Measurements from ENCODE around the gene ANXA3.
"Not testable (repeated sequence)": the region's sequence is repeated elsewhere in the genome, so short reads cannot be mapped to it uniquely, and the experiment has no call there.

Gene ANXA3

GRCh38 chr4:78551420-78552351 lies at the start of gene ANXA3:
ANXA3 (plus strand) TSS chr4:78551770; CDS start chr4:78554474, 2,704 bp downstream.
- DNase-seq: no peak

GRCh38 chr4:78506260-78506659 lies 45.3 kb upstream of the ANXA3 start:
- DNase-seq: not testable (repeated sequence)

- no peak for DNase-seq
Measured at GRCh38 chr4:78509043-78509442, 42.5 kb upstream of the ANXA3 start.

- DNase-seq: no peak
Measured at GRCh38 chr4:78510108-78510507, 41.5 kb upstream of the ANXA3 start.

- no peak for DNase-seq
Measured at GRCh38 chr4:78510681-78511080, 40.9 kb upstream of the ANXA3 start.

GRCh38 chr4:78512357-78512920 lies 39.1 kb upstream of the ANXA3 start:
- no peak for DNase-seq

GRCh38 chr4:78513411-78513975 lies 38.1 kb upstream of the ANXA3 start:
- DNase-seq: no peak

- no peak for DNase-seq
Measured at GRCh38 chr4:78517050-78517652, 34.4 kb upstream of the ANXA3 start.

GRCh38 chr4:78518561-78518960 lies 33.0 kb upstream of the ANXA3 start:
- DNase-seq: no peak

- no peak for DNase-seq
Measured at GRCh38 chr4:78519962-78520361, 31.6 kb upstream of the ANXA3 start.

- no peak for DNase-seq
Measured at GRCh38 chr4:78520808-78521226, 30.8 kb upstream of the ANXA3 start.

GRCh38 chr4:78524009-78524408 lies 27.6 kb upstream of the ANXA3 start:
- DNase-seq: no peak

GRCh38 chr4:78525559-78525958 lies 26.0 kb upstream of the ANXA3 start:
- no peak for DNase-seq

GRCh38 chr4:78527103-78527502 lies 24.5 kb upstream of the ANXA3 start:
- DNase-seq: no peak

GRCh38 chr4:78527555-78527954 lies 24.0 kb upstream of the ANXA3 start:
- DNase-seq: no peak

GRCh38 chr4:78528327-78528726 lies 23.2 kb upstream of the ANXA3 start:
- no peak for DNase-seq

GRCh38 chr4:78529569-78530209 lies 21.9 kb upstream of the ANXA3 start:
- DNase-seq: no peak

GRCh38 chr4:78532046-78532445 lies 19.5 kb upstream of the ANXA3 start:
- DNase-seq: no peak

GRCh38 chr4:78533854-78534253 lies 17.7 kb upstream of the ANXA3 start:
- no peak for DNase-seq

GRCh38 chr4:78534286-78534955 lies 17.1 kb upstream of the ANXA3 start:
- DNase-seq: peak; percentile 80

GRCh38 chr4:78542373-78542772 lies 9.2 kb upstream of the ANXA3 start:
- no peak for DNase-seq

- DNase-seq: no peak
Measured at GRCh38 chr4:78543424-78544125, 8.0 kb upstream of the ANXA3 start.
